GM12865 (cell line): ENCODE results near the gene COPS4.
"Not testable (repeated sequence)": the region's sequence is repeated elsewhere in the genome, so short reads cannot be mapped to it uniquely, and the experiment has no call there.

Experiments used
- DNase-seq: peaks from one replicate; pipeline ENCODE4 v3.0.0; 2010; ENCODE audit warnings: low read depth
- H3K4me3 ChIP-seq: 2 replicates; pipeline ENCODE4 v1.5.1; 2011; ENCODE audit warnings: mild to moderate bottlenecking, low read depth, low read length, control low read depth
- CTCF ChIP-seq: IDR thresholded peaks from 2 replicates; pipeline ENCODE4 v1.5.1; 2011; ENCODE audit warnings: low read length, control low read depth, low read depth, inconsistent platforms; ENCODE audit not compliant: insufficient read depth; ENCODE audit errors: missing control alignments

COPS4 gene

GRCh38 chr4:83034630-83035494 lies at the start of gene COPS4:
Gene COPS4, plus strand, starts transcription at chr4:83035183. Its CDS starts 42 bp downstream, at chr4:83035225.
- H3K4me3 ChIP-seq, result peak within 1 kb of the TSS; percentile 78
- peak; percentile 100 for DNase-seq
- TF ChIP-seq CTCF, result no peak

GRCh38 chr4:82987519-82987918 lies 47.5 kb upstream of the COPS4 start:
- not testable (repeated sequence) for DNase-seq, H3K4me3 ChIP-seq

- H3K4me3 ChIP-seq, result no peak overlapping the region
- DNase-seq, result no peak
- no peak for TF ChIP-seq CTCF
Measured at GRCh38 chr4:82988323-82988832, 46.6 kb upstream of the COPS4 start.

- TF ChIP-seq CTCF, result no peak
Measured at GRCh38 chr4:82989575-82990429, 45.2 kb upstream of the COPS4 start.

GRCh38 chr4:82994834-82995233 lies 40.1 kb upstream of the COPS4 start:
- no peak overlapping the region for H3K4me3 ChIP-seq
- TF ChIP-seq CTCF, result no peak
- no peak for DNase-seq

More at GRCh38 chr4:82989575-82990429, 45.2 kb upstream of the COPS4 start:
- no peak overlapping the region for H3K4me3 ChIP-seq
- peak; percentile 57 for DNase-seq

GRCh38 chr4:82998898-82999297 lies 36.1 kb upstream of the COPS4 start:
- H3K4me3 ChIP-seq, result no peak overlapping the region
- DNase-seq, result no peak
- TF ChIP-seq CTCF, result no peak

- DNase-seq, result no peak
- no peak overlapping the region for H3K4me3 ChIP-seq
- no peak for TF ChIP-seq CTCF
Measured at GRCh38 chr4:83002329-83002728, 32.7 kb upstream of the COPS4 start.

GRCh38 chr4:83003044-83003791 lies 31.8 kb upstream of the COPS4 start:
- DNase-seq, H3K4me3 ChIP-seq: not testable (repeated sequence)
